H54 (cell line): ENCODE results near the gene PLK4.

Source experiments
- DNase-seq: peaks from one replicate; pipeline ENCODE4 v3.0.0; 2011; ENCODE audit warnings: low spot score, mixed read lengths; ENCODE audit not compliant: insufficient read length
- FAIRE-seq: peaks from 3 replicates; lab custom pipeline; 2011; peaks lifted over from hg19 to GRCh38; lab: Jason Lieb, UNC
- POLR2A ChIP-seq: IDR thresholded peaks from 2 replicates; pipeline ENCODE4 v1.6.1; 2011; ENCODE audit warnings: low read depth, mild to moderate bottlenecking, low read length

Gene PLK4

DNA sequence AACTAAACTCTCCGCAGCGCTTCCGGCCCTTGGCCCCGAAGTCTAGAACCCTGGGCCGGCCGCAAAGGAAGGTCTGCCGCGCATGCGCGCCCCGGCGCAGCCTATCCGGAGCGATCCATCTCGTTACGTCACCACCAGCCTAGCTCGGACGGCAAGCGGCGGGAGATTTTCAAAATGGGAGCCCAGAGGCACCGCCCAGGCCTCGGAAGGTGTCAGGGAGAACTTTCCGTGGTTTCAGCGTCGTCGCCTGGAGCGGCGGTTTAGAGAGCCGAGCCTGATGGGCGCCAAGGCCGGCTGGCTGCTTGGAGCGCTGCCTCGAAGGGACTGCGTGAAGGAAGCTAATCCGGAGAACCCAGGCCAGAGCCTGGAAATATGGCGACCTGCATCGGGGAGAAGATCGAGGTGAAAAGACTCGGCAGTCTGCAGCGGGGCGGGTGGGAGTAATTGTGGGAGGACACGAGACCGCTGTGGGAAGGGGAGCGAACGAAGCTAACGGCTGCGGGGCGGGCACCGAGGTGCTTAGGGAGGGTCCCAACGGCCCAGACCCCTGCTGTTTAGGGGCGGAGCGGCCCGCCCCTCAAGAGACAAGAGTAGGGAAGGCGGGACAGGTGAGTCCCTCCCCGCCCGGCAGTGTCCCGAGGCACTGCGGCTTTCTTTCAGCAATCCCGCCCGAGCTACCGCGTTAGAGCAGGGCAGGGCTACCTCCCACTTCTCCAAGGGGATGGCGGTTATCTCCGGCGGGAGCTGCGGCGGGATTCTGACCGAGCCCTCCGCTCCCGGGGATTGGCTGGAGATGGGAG, at the start of gene PLK4:
PLK4 (plus strand) TSS at position 131 of the 800 bp plus-strand sequence; CDS start at position 373, 242 bp downstream.
- TF ChIP-seq POLR2A = peak; percentile 63
- DNase-seq (peak; percentile 73), FAIRE-seq (peak; percentile 84)

DNA sequence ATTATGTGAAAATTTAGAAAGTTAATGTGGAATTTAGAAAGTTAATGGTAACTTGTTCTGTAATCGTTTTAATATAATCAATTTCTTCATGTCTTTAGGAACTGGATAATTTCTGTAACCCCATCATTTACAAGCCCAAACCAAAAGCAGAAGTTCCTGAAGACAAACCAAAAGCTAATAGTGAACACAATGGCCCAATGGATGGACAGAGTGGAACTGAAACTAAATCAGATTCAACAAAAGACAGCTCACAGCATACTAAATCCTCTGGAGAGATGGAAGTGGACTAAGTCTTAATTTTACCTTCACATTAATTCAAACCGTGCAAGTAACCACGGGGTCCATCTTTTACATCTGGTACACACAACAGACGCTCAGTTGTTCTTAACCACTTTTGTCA, 48.1 kb upstream of the PLK4 start:
- FAIRE-seq (no peak), DNase-seq (no peak)
- TF ChIP-seq POLR2A = no peak

DNA sequence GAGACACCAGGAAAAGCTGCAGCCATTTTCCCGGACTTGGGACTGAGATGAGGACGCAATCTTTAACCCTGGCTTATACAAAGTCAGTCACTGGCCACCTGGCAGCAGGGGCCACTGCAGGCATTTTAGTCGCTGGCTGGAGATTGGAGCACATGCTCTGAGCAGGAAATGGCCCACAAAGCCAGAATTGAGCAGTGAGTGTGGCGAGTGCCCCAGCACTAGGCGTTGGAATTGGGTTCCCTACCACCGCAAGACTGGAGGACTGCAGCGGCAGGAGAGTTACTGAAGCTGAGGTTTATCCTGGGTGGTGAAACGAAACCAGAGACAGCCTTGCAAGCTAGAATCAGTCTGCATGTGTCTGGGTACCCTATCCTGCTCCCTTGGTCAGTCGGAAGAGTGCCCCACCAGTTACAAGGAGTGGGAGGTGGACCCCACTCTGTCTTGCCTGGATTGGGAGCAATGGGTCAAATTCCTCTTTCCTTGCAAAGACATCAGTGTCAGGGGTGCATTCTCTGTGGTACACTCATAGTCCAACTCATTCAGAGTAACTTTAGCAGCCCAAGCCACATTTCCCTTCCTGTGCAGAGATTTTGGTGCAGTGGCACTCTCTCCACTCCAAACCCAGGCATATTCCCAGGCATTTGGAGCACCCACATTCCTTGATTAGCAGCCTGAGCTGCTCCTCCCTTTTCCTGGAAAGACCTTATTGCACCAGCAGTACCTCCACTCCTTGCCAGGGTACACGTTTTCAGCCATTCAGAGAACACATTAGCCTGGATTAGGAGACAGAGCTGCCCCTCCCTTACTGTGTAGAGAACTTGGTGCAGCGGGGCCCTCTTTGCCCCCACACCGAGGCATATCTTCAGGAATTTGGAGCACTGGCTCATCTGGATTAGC, 36.7 kb upstream of the PLK4 start:
- DNase-seq = no peak
- no peak for FAIRE-seq
- TF ChIP-seq POLR2A = no peak

DNA sequence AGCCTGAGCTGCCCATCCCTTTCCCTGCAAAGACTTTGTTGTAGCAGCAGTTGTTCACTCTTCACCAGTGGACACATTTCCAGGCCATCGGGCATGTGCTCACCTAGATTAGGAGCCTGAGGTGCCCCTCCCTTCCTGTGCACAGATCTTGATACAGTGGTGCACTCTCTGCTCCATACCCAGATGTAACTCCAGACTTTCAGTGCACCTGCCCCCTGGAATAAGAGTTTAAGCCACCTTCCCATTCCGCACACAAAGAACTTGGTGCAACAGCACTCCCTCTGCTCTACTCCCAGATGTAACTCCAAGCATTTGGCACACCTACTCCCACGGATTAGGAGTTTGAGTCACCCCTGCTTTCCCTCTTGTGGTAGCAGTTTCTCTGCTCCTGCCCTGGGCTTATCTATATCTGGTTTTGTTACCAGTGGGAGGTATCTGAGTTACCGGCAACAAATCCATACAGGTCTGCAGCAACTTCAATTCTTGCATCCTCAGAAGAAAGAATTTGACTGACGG, 36.0 kb upstream of the PLK4 start:
- FAIRE-seq (peak; percentile 6), DNase-seq (no peak)
- no peak for TF ChIP-seq POLR2A

DNA sequence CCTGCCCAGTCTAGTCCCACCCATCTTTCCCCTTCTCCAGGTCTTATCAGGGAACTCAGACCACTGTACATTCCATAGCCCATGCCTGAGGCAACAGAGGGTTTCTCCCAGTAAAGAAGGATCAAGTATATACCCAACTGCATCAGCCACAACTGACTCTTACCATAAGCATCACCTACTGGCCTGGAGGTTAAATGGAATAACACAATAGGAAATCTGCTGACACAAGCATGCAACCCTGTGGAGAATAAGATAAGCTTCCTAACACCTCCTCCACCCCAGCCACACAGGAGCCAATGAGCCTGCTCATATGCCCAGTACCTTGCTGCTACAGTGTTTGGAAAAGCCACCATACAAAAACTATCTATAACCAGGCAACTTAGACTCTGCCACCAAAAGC, 34.6 kb upstream of the PLK4 start:
- DNase-seq (no peak), FAIRE-seq (no peak)
- no peak for TF ChIP-seq POLR2A

DNA sequence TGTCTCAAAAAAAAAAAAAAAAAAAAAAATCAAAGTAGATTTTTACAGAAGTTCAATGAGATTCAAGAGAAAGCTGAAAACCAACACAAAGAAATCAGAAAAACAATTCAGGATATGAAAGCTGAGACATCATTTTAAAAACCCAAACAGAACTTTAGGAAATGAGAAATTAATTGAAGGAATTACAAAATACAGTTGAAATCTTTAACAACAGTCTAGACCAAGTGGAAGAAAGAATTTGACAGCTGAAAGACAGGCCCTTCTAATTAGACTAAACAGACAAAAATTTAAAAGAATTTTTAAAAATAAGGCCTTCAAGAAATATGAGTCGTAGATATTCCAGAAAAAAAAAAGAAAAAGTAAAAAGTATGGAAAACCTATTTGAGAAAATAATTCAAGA, 33.9 kb upstream of the PLK4 start:
- no peak for DNase-seq
- no peak for FAIRE-seq
- TF ChIP-seq POLR2A = no peak

DNA sequence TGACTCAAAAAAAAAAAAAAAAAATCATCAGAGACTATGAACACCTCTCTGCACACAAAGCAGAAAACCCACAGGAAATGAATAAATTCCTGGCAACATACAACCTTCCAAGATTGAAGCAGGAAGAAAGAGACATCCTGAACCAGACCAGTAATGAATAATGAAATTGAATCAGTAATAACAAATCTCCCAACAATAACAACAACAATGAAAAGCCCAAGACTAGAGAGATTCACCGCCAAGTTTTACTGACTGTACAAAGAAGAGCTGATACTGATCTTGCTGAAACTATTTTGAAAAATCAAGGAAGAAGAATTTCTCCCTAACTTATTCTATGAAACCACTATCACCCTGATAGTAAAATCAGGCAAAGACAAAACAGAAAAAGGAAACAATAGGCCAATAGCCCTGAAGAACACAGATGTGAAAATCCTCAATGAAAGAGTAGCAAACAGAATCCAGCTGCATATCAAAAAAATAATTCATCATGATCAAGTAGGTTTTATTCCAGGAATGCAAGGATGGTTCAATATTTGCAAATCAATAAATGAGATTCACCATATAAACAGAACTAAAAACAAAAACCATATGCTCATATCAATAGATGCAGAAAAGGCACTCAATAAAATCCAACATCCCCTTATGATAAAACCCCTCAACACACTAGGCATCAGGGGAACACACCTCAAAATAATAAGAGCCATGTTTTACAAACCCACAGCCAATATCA, 31.0 kb upstream of the PLK4 start:
- DNase-seq = no peak
- TF ChIP-seq POLR2A = no peak
- FAIRE-seq = no peak

DNA sequence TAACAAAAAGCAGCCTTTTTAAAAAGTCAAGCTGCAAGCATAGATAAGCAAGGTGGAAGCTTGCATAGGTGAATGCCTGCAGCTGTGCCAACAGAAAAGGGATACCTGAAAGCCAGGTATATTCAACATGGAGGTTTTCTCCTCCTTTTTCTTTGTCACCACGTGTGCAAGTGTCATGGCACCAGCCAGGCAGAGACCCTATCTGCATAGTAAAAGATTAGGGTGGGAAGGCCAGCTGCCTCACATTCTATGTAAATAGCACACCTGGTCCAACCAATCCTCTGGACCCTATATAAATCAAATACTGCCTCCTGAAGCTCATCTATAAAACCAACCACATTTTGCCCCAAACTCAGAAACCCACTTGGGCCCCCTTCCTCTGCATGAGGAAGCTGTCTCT, 28.0 kb upstream of the PLK4 start:
- no peak for DNase-seq
- FAIRE-seq = no peak
- no peak for TF ChIP-seq POLR2A

DNA sequence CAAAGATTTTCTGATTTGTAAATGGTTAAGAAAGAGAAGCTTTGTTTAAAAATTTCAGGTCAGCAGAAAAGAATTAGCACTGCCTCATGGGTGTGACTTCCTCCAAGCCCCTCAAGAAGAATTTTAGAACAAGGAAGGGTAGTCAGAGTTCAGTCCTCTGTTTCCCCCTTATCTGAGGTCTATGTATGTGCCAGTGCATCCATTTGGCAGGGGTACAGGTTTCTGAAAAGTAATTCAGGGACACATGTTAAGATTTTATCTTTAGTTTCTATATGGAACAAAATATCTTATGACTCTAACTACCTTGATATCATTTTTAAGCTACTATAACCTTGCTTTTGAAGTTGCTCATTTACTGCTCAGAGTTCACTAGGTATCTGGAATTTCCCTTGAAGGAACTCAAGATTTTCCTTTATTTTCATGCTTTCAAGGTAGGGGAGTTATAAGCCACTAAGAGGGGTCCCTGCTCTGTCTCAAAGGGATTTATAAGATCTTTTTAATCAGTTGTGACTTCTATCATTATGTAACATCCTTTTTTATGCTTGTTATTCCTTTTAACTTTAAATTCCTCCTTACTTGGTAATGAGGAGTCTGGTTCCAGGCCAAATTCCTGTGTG, 24.4 kb upstream of the PLK4 start:
- DNase-seq (no peak), FAIRE-seq (no peak)
- no peak for TF ChIP-seq POLR2A

DNA sequence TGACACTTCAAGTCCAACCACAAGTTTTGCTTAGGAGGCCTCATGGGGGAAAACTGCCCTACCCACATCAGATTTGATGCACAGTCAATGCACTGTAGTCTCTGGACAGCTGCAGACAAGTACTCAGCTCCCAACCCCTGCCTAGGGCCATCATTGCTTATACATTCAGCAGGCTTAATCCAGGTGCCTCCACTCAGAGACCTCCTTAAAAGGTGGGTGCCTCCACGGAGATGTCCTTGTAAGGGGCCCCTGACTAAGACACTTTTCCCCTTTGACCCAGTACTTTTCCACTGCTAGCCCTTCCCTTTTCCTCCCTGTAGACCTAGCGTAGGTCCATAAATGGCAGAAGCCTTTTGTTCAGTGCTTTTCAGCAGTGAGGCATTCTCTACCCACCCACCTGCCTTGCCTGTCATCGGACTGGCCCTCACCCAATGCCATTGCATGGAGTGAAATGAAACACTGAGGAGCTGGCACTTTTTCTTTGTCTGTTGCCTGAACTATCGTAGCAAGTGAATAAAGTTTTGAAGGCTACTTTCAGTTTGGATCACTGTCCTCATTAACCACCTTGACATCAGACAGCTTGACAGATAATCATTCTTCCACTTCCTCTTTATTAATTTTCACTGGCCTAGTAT, 23.8 kb upstream of the PLK4 start:
- DNase-seq = no peak
- no peak for TF ChIP-seq POLR2A
- FAIRE-seq = peak; percentile 33

DNA sequence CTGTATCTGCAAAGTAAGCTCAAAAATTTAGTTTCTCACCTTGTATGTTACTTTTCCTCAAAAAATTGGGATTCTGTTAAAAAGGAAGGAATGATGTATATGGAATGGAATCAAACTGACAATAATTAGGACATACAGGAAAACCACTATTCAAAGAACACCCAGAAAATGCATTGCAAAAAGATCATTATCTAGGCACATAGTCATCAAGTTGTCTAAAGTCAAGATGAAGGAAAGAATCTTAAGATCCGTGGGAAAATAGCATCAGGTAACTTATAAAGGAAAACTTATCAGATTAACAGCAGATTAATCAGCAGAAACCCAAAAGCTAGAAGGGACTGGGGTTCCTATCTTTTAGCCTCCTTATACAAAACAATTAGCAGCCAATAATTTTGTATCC, 23.1 kb upstream of the PLK4 start:
- TF ChIP-seq POLR2A = no peak
- FAIRE-seq (no peak), DNase-seq (no peak)

DNA sequence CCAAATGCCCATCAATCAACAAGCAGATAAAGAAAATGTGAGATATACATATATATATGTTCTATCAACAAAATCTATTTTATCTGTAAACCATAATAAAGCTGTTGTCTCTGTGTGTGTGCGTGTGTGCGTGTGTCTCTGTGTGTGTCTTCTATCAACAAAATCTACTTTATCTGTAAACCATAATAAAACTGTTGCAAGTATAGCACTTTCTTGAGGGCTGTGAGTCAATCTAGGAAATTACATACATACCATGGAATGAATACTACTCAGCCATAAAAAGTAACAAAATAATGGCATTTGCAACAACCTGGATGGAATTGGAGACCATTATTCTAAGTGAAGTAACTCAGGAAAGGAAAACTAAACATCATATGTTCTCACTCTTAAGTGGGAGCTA, 12.5 kb upstream of the PLK4 start:
- FAIRE-seq = no peak
- DNase-seq = no peak
- TF ChIP-seq POLR2A = no peak

DNA sequence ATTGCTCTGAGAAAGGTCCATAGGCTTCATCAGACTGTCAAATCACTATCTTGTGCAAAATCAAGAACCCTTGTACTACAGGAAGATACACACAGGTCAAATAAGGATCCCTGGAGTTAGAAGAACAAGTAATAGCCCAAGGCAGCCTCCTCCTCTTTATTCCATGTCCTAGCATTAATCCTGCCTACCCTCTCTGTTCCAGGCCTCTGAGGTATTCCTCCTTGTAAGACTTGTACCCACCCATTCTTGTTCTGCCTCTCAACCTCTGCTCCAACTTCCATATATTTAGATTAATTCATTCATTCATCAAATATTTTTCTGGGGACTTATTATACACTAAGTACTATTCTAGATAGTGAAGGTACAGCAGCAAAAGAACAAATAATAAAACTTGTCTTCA, 10.4 kb upstream of the PLK4 start:
- FAIRE-seq (no peak), DNase-seq (no peak)
- no peak for TF ChIP-seq POLR2A
